ENCODE measurements around the gene SIX4. TPM values are rescaled to one million over a fixed set of nuclear protein-coding genes. Genes with fewer than 3 reads are reported as not detected.

SIX4 gene
- total and polyA plus RNA-seq, 9 of the 15 experiments (the other 6 are each of a cell fraction or from before 2014, with no cell fraction given), result 0.77 to 8.6 (median 5.6) TPM

DNA sequence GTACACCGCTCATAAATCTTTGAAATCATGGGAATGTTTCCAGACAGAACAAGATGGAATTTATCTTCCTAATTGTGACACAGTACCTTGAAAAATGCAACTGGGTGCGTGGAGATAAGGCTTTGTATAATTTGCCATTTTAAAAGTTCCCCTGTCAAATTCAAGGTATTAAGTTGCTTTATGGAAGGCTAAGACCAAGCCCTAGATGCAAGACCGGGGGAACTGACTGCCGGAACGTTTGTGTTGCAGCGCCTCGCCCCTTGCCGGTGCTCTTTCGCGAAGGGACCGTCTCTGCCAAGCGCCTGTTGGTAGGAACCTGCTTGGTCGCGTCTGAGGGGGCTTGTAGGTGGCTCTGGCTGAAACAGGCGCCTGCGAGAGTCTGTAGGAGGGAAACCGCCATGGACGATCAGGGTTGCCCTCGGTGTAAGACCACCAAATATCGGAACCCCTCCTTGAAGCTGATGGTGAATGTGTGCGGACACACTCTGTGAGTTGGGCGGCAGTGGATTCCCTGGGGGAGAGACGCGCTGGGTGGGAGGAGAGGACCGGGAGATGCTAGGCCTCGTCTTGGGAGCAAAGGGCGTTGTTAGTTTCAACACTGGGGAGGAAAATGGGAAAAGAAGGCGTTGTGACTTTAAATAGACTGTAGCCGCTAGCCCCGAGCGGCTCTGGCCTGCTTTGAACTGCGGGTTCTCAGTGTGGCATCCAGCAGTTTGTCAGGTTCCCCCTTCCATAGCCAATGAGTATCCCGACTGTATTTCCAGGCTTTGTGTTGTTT is 10.5 kb upstream of the SIX4 start, which contains the start of gene MNAT1 (continued):
- TF ChIP-seq U2AF2 (optimal IDR thresholded peaks at IDR 0.05; ENCODE audit: low read depth, low read length) (no peak), BDP1 (IDR thresholded peaks at IDR 0.05; ENCODE audit: insufficient read depth, insufficient read length) (no peak), RBBP5 (IDR thresholded peaks at IDR 0.05; ENCODE audit: borderline replicate concordance, insufficient read depth, low read length, poor library complexity, severe bottlenecking) (peak; percentile 87), FOXA3 (CRISPR knock-in tag; conservative IDR thresholded peaks at IDR 0.05 in 1 of 2, IDR thresholded peaks at IDR 0.05 in 1 of 2) (no peak), NR2F6 (CRISPR knock-in tag; IDR thresholded peaks at IDR 0.05) (no peak), TBP (optimal IDR thresholded peaks at IDR 0.05; ENCODE audit: low read depth, low read length) (peak; percentile 93), ZNF311 (CRISPR knock-in tag; IDR thresholded peaks at IDR 0.05) (no peak), XRCC3 (IDR thresholded peaks at IDR 0.05) (no peak), XRCC5 (IDR thresholded peaks at IDR 0.05; ENCODE audit: low read depth, low read length) (peak; percentile 98), RHOXF2B (CRISPR knock-in tag; conservative IDR thresholded peaks at IDR 0.05) (no peak), SRSF9 (IDR thresholded peaks at IDR 0.05; ENCODE audit: borderline replicate concordance, low read depth, low read length) (no peak), ZFP36 (IDR thresholded peaks at IDR 0.05; ENCODE audit: low read depth, low read length, partially characterized antibody) (no peak), TEAD2 (tag; IDR thresholded peaks at IDR 0.05) (no peak), SPI1 (IDR thresholded peaks at IDR 0.05; ENCODE audit: borderline replicate concordance, low read depth, low read length) (no peak)
- TF ChIP-seq, protein P1, sequence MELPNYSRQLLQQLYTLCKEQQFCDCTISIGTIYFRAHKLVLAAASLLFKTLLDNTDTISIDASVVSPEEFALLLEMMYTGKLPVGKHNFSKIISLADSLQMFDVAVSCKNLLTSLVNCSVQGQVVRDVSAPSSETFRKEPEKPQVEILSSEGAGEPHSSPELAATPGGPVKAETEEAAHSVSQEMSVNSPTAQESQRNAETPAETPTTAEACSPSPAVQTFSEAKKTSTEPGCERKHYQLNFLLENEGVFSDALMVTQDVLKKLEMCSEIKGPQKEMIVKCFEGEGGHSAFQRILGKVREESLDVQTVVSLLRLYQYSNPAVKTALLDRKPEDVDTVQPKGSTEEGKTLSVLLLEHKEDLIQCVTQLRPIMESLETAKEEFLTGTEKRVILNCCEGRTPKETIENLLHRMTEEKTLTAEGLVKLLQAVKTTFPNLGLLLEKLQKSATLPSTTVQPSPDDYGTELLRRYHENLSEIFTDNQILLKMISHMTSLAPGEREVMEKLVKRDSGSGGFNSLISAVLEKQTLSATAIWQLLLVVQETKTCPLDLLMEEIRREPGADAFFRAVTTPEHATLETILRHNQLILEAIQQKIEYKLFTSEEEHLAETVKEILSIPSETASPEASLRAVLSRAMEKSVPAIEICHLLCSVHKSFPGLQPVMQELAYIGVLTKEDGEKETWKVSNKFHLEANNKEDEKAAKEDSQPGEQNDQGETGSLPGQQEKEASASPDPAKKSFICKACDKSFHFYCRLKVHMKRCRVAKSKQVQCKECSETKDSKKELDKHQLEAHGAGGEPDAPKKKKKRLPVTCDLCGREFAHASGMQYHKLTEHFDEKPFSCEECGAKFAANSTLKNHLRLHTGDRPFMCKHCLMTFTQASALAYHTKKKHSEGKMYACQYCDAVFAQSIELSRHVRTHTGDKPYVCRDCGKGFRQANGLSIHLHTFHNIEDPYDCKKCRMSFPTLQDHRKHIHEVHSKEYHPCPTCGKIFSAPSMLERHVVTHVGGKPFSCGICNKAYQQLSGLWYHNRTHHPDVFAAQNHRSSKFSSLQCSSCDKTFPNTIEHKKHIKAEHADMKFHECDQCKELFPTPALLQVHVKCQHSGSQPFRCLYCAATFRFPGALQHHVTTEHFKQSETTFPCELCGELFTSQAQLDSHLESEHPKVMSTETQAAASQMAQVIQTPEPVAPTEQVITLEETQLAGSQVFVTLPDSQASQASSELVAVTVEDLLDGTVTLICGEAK (IDR thresholded peaks at IDR 0.05), result peak; percentile 87
- TF ChIP-seq, protein P1 (CRISPR knock-in tag; IDR thresholded peaks at IDR 0.05), result no peak
- TF ChIP-seq, protein P2, sequence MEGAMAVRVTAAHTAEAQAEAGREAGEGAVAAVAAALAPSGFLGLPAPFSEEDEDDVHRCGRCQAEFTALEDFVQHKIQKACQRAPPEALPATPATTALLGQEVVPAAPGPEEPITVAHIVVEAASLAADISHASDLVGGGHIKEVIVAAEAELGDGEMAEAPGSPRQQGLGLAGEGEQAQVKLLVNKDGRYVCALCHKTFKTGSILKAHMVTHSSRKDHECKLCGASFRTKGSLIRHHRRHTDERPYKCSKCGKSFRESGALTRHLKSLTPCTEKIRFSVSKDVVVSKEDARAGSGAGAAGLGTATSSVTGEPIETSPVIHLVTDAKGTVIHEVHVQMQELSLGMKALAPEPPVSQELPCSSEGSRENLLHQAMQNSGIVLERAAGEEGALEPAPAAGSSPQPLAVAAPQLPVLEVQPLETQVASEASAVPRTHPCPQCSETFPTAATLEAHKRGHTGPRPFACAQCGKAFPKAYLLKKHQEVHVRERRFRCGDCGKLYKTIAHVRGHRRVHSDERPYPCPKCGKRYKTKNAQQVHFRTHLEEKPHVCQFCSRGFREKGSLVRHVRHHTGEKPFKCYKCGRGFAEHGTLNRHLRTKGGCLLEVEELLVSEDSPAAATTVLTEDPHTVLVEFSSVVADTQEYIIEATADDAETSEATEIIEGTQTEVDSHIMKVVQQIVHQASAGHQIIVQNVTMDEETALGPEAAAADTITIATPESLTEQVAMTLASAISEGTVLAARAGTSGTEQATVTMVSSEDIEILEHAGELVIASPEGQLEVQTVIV (CRISPR knock-in tag; IDR thresholded peaks at IDR 0.05; ENCODE audit: borderline replicate concordance), result no peak

All from K562 (cell line).